GM18517 (cell line): ENCODE data around the gene RAP1A.
A peak's percentile ranks its signal among the peaks of the same experiment; 100 is the strongest.
"Not testable (repeated sequence)": the region's sequence is repeated elsewhere in the genome, so short reads cannot be mapped to it uniquely, and the experiment has no call there.

Experiments used
- ATAC-seq: cut with Tn5 transposase; IDR thresholded peaks from one replicate; pipeline ENCODE4 v1.9.1; 2021; ENCODE audit warnings: mild to moderate bottlenecking, moderate library complexity; ENCODE audit not compliant: unreplicated experiment

RAP1A gene

GRCh38 chr1:111734856-111735255, 115.3 kb downstream of the RAP1A start:
- ATAC-seq: no peak

GRCh38 chr1:111735321-111735720, 115.7 kb downstream of the RAP1A start:
- ATAC-seq: no peak

GRCh38 chr1:111735858-111736544, 116.4 kb downstream of the RAP1A start:
- ATAC-seq: no peak

- ATAC-seq: no peak
Measured at GRCh38 chr1:111736548-111737215, 117.1 kb downstream of the RAP1A start.

- ATAC-seq: no peak
Measured at GRCh38 chr1:111737216-111738132, 117.9 kb downstream of the RAP1A start.

- no peak for ATAC-seq
Measured at GRCh38 chr1:111738133-111738435, 118.5 kb downstream of the RAP1A start.

GRCh38 chr1:111738436-111739193, 119.0 kb downstream of the RAP1A start:
- ATAC-seq: peak; percentile 45

DNA sequence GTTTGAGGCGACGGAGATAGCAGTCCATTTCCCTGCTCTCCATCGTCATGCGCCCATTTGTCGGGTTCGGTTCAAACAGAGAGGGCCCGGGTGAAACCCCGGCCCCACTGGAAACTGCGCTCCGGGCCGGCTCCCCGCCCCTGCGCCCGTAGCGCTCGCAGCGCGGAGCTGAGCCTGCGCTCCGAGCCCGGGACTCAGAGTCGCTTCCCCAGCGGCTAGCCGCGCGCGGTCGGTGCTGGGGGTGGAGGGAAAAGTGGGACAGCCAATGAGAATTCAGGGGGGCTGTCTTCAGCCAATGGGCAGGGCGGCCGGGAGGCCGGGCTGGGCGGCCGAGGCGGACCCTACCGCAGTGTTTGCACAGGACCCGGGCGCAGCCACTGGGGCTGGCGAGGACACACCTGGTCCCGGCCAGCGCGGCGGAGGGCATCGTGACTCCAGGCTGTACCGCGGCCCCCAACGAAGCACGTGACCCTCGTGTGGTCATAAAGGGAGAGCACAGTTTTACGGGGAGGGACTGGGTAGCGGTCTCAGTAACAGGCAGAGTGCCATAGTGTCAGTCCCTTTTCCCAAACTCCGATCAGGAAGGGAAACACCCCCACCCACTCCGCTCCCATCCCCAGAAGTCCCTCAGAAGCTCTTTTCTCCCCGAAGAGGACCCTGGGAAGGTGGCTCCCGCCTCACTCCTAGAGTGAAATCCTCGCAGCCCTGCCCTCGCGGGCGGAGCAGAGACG, 119.8 kb downstream of the RAP1A start, which contains the start of gene INKA2:
TSS of gene INKA2 (minus strand) at position 202 of the 731 bp plus-strand sequence. CDS start at position 49, 153 bp downstream.
- ATAC-seq: peak; percentile 79

GRCh38 chr1:111739925-111740765, 120.6 kb downstream of the RAP1A start:
- no peak for ATAC-seq

DNA sequence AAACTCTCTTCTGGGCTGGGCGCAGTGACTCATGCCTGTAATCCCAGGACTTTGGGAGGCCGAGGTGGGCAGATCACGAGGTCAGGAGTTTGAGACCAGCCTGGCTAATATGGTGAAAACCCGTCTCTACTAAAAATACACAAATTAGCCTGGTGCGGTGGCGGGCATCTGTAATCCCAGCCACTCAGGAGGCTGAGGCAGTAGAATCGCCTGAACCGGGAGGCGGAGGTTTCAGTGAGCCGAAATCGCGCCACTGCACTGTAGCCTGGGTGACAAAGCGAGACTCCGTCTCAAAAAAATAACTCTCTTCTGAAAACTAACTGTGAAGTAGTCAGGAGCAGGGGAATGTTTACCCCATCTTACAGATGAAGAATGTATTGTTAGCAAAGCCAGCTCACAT, 122.7 kb downstream of the RAP1A start:
- ATAC-seq: not testable (repeated sequence)

GRCh38 chr1:111742938-111743549, 123.5 kb downstream of the RAP1A start:
- ATAC-seq: no peak

DNA sequence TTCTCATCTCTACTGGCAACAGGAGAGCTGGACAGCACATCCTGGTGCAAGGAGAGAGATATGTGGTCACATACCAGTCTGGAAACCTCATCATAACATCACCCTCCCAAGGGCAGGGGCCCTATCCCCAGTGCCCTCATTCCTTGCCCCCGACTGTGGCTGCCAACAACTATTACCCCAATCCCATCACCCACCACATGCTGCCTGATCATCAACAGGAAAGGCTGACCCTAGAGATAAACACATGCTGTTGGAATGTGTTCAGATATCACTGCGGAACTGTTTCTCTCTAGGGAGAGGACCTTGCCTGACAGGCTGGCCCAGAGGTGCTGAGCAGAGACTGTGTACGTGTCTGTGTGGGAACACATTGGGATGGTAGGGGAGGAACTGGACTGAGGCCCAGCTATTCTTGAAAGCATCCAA, 124.1 kb downstream of the RAP1A start:
- no peak for ATAC-seq

- no peak for ATAC-seq
Measured at GRCh38 chr1:111745675-111746613, 126.4 kb downstream of the RAP1A start.

DNA sequence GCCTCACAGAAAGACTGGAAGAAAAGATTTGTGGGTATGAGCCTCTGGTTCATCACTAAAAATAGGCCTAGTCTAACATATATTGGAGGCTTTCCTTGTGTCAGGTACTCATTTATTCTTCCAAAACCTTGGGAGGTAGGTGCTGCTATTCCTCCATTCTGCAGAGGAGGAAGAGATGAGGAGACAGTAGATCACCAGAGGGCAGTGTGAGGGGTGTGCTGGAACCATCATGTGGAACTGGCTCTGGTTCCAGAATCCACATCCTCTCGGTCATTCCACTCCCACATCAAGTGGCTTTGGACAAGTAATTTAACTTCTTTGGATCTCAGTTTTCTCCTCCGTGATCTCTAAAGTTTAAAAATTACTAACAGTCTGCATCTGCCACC, 127.0 kb downstream of the RAP1A start:
- no peak for ATAC-seq

GRCh38 chr1:111747282-111747734, 127.7 kb downstream of the RAP1A start:
- no peak for ATAC-seq

- ATAC-seq: no peak
Measured at GRCh38 chr1:111747947-111748346, 128.4 kb downstream of the RAP1A start.

- ATAC-seq: no peak
Measured at GRCh38 chr1:111749628-111750027, 130.0 kb downstream of the RAP1A start.

DNA sequence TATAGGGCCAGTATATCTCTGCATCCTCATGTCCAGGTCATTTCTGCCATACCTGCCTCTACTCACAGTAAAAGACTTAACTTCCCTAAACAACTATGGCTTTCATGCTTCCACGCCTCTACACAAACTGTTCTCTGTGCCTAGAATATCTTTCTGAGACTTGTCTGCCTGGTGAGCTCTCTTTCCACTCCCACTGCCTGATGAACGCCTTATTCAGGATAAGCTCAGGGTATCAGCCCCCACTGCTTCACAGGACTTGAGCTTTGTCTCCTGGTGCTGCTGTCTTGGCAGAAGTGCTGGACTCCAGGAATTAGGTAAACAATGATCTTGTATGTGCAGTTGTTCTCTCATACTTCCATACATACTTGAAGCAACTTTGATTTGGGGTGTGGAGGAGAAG, 131.3 kb downstream of the RAP1A start:
- no peak for ATAC-seq
